ENCODE results near the gene DZIP1. TPM values are rescaled to one million over a fixed set of nuclear protein-coding genes. Genes with fewer than 3 reads are reported as not detected.

Gene DZIP1
- total and polyA plus RNA-seq, 2 of the 13 experiments (the other 11 are each of a cell fraction or from before 2014, with no cell fraction given), result 11.0 to 36.7 TPM

DNA sequence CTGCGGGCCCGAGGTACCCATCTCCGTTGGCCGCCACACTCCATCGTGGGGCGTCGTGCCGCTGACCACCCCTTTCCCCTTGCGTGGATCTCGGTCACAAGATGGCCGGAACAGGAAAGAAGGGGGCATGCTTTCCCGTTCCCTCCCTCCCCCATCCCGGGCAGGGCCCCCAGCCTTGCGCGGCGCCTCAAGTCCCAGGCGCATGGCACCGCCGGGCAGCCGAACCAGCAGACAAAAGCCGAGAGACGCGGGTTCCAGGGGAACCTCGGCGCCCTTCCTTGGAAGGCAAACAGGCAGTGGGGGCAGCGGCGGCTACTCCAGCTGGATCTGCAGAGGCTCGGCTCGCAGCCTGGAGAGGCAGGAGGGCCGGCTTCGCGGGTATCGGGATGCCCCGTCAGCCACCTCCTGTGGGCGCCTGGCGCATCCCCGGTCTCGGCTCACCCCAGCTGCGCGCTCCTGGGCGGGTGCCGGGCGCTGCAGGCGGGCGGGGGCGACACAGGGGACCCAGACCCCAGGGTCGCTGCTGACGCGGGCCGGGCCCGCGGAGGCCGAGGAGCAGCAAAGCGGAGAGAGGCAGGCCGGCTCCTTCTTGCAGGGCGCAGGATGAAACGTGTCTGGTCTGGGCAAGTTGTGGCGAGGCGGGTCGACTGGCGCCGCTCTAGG is 439 bp downstream of the DZIP1 start (continued):
- TF ChIP-seq SNAI1 (CRISPR knock-in tag; IDR thresholded peaks at IDR 0.05; ENCODE audit: borderline replicate concordance) (no peak), MYC (CRISPR knock-in tag; IDR thresholded peaks at IDR 0.05; ENCODE audit: borderline replicate concordance) (peak; percentile 73), NR2F1 (CRISPR knock-in tag; IDR thresholded peaks at IDR 0.05) (no peak), ZNF549 (CRISPR knock-in tag; IDR thresholded peaks at IDR 0.05) (no peak), ZNF431 (CRISPR knock-in tag; IDR thresholded peaks at IDR 0.05; ENCODE audit: borderline replicate concordance, low read depth) (0 out of 2 replicates have a peak, but pooled peaks have one; percentile 41), NFRKB (IDR thresholded peaks at IDR 0.05) (no peak), PHF8 (CRISPR knock-in tag; IDR thresholded peaks at IDR 0.05) (peak; percentile 68), RBAK (CRISPR knock-in tag; IDR thresholded peaks at IDR 0.05) (no peak), KDM2A (CRISPR knock-in tag; IDR thresholded peaks at IDR 0.05; ENCODE audit: borderline replicate concordance, low read depth) (peak; percentile 38; the same call in 1 of the 2 replicates), KDM1A (CRISPR knock-in tag; IDR thresholded peaks at IDR 0.05) (no peak), ZSCAN29 (CRISPR knock-in tag; conservative IDR thresholded peaks at IDR 0.05) (no peak), CENPT (CRISPR knock-in tag; IDR thresholded peaks at IDR 0.05; ENCODE audit: low read depth) (peak; percentile 52; the same call in 1 of the 2 replicates), FIP1L1 (IDR thresholded peaks at IDR 0.05; ENCODE audit: borderline replicate concordance, insufficient read depth, low read depth, low read length) (no peak), MXI1 (IDR thresholded peaks at IDR 0.05; ENCODE audit: borderline replicate concordance, low read depth, low read length) (no peak; the same call in 2 of the 3 replicates), ISX (CRISPR knock-in tag; conservative IDR thresholded peaks at IDR 0.05) (no peak), ZNF713 (CRISPR knock-in tag; IDR thresholded peaks at IDR 0.05) (no peak), ARID2 (CRISPR knock-in tag; IDR thresholded peaks at IDR 0.05; ENCODE audit: borderline replicate concordance) (no peak), HDAC1 (CRISPR knock-in tag; IDR thresholded peaks at IDR 0.05) (no peak), CHD2 (IDR thresholded peaks at IDR 0.05; ENCODE audit: low read depth, low read length) (no peak)
- TF ChIP-seq, protein P1, sequence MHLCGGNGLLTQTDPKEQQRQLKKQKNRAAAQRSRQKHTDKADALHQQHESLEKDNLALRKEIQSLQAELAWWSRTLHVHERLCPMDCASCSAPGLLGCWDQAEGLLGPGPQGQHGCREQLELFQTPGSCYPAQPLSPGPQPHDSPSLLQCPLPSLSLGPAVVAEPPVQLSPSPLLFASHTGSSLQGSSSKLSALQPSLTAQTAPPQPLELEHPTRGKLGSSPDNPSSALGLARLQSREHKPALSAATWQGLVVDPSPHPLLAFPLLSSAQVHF (CRISPR knock-in tag; IDR thresholded peaks at IDR 0.05), result peak; percentile 71; the same call in 1 of the 2 replicates
- TF ChIP-seq, protein P2, sequence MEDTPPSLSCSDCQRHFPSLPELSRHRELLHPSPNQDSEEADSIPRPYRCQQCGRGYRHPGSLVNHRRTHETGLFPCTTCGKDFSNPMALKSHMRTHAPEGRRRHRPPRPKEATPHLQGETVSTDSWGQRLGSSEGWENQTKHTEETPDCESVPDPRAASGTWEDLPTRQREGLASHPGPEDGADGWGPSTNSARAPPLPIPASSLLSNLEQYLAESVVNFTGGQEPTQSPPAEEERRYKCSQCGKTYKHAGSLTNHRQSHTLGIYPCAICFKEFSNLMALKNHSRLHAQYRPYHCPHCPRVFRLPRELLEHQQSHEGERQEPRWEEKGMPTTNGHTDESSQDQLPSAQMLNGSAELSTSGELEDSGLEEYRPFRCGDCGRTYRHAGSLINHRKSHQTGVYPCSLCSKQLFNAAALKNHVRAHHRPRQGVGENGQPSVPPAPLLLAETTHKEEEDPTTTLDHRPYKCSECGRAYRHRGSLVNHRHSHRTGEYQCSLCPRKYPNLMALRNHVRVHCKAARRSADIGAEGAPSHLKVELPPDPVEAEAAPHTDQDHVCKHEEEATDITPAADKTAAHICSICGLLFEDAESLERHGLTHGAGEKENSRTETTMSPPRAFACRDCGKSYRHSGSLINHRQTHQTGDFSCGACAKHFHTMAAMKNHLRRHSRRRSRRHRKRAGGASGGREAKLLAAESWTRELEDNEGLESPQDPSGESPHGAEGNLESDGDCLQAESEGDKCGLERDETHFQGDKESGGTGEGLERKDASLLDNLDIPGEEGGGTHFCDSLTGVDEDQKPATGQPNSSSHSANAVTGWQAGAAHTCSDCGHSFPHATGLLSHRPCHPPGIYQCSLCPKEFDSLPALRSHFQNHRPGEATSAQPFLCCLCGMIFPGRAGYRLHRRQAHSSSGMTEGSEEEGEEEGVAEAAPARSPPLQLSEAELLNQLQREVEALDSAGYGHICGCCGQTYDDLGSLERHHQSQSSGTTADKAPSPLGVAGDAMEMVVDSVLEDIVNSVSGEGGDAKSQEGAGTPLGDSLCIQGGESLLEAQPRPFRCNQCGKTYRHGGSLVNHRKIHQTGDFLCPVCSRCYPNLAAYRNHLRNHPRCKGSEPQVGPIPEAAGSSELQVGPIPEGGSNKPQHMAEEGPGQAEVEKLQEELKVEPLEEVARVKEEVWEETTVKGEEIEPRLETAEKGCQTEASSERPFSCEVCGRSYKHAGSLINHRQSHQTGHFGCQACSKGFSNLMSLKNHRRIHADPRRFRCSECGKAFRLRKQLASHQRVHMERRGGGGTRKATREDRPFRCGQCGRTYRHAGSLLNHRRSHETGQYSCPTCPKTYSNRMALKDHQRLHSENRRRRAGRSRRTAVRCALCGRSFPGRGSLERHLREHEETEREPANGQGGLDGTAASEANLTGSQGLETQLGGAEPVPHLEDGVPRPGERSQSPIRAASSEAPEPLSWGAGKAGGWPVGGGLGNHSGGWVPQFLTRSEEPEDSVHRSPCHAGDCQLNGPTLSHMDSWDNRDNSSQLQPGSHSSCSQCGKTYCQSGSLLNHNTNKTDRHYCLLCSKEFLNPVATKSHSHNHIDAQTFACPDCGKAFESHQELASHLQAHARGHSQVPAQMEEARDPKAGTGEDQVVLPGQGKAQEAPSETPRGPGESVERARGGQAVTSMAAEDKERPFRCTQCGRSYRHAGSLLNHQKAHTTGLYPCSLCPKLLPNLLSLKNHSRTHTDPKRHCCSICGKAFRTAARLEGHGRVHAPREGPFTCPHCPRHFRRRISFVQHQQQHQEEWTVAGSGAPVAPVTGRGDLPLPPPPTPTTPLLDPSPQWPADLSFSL (CRISPR knock-in tag; IDR thresholded peaks at IDR 0.05), result no peak
- TF ChIP-seq, protein P3, sequence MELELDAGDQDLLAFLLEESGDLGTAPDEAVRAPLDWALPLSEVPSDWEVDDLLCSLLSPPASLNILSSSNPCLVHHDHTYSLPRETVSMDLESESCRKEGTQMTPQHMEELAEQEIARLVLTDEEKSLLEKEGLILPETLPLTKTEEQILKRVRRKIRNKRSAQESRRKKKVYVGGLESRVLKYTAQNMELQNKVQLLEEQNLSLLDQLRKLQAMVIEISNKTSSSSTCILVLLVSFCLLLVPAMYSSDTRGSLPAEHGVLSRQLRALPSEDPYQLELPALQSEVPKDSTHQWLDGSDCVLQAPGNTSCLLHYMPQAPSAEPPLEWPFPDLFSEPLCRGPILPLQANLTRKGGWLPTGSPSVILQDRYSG (CRISPR knock-in tag; IDR thresholded peaks at IDR 0.05), result 0 out of 2 replicates have a peak, but pooled peaks have one; percentile 67
- TF ChIP-seq, protein P4, sequence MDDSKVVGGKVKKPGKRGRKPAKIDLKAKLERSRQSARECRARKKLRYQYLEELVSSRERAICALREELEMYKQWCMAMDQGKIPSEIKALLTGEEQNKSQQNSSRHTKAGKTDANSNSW (CRISPR knock-in tag; IDR thresholded peaks at IDR 0.05; ENCODE audit: borderline replicate concordance), result no peak

Data from HepG2 (cell line).